Mesothelial cell of epicardium (in vitro differentiated cells): ENCODE results near the gene ZNF345. TPM values are rescaled to one million over a fixed set of nuclear protein-coding genes. Genes with fewer than 3 reads are reported as not detected.

Experiments
- DNase-seq, 2 experiments: peaks; one replicate each; pipeline ENCODE4 v3.0.0; 2021; ENCODE audit warnings: low spot score in 2 of 2; ENCODE audit not compliant: unreplicated experiment in 2 of 2
- H3K27ac Mint-ChIP-seq: 2 replicates; pipeline ENCODE4 v1.8.0; 2021; ENCODE audit warnings: mixed read lengths
- H3K27me3 Mint-ChIP-seq: 2 replicates; pipeline ENCODE4 v1.8.0; 2021; ENCODE audit warnings: low read depth, mixed read lengths
- H3K36me3 Mint-ChIP-seq: 2 replicates; pipeline ENCODE4 v1.8.0; 2021; ENCODE audit warnings: mixed read lengths
- H3K4me1 Mint-ChIP-seq: 2 replicates; pipeline ENCODE4 v1.8.0; 2021; ENCODE audit warnings: mixed read lengths
- H3K4me3 Mint-ChIP-seq: 2 replicates; pipeline ENCODE4 v1.8.0; 2021; ENCODE audit warnings: mild to moderate bottlenecking, moderate library complexity, mixed read lengths
- H3K9me3 Mint-ChIP-seq: 2 replicates; pipeline ENCODE4 v1.8.0; 2021; ENCODE audit warnings: mixed read lengths
- CTCF ChIP-seq: fragments of 200-600 bp; sonication (generic); IDR thresholded peaks from one replicate; pipeline ENCODE4 v1.5.0; 2021; ENCODE audit warnings: antibody characterized with exemption; ENCODE audit not compliant: unreplicated experiment
- total RNA-seq: library from RNA; stranded (reverse); gene quantifications from 3 replicates; pipeline ENCODE4 v1.2.1, GENCODE V29; 2021

The ZNF345 gene
- total RNA-seq, 1 donor from 2014 or later = 15.8 TPM

GRCh38 chr19:36833430-36833829 is 17.2 kb upstream of the ZNF345 start:
- Mint-ChIP-seq H3K27me3 (no peaks in the 10 kb centered on the region), H3K4me1 (no peaks in the 10 kb centered on the region), H3K4me3 (no peak overlapping the region), H3K36me3 (peaks cover 70% of the 10 kb centered on the region), H3K9me3 (peaks cover 57% of the 10 kb centered on the region), H3K27ac (no peak overlapping the region)
- DNase-seq = no peak
- TF ChIP-seq CTCF = no peak

- Mint-ChIP-seq H3K27me3 (no peaks in the 10 kb centered on the region), H3K4me1 (peaks cover 6% of the 10 kb centered on the region), H3K9me3 (peaks cover 29% of the 10 kb centered on the region), H3K4me3 (no peak overlapping the region), H3K36me3 (peaks cover 49% of the 10 kb centered on the region), H3K27ac (no peak overlapping the region)
- DNase-seq = no peak
- no peak for TF ChIP-seq CTCF
Measured at GRCh38 chr19:36837176-36837905, 13.3 kb upstream of the ZNF345 start.

- no peak for TF ChIP-seq CTCF
- Mint-ChIP-seq H3K27ac (no peak within 1 kb of the TSS), H3K27me3 (no peaks in the 10 kb centered on the region), H3K9me3 (peaks cover 24% of the 10 kb centered on the region), H3K4me1 (peaks cover 6% of the 10 kb centered on the region), H3K36me3 (peaks cover 47% of the 10 kb centered on the region), H3K4me3 (no peak within 1 kb of the TSS)
- DNase-seq = peak; percentile 63 to 82
Measured at GRCh38 chr19:36837906-36838783, 12.5 kb upstream of the ZNF345 start, which contains the start of gene ZNF790. Gene ZNF790 (minus strand): TSS chr19:36838387. CDS start chr19:36825619, 12,768 bp downstream.

DNA sequence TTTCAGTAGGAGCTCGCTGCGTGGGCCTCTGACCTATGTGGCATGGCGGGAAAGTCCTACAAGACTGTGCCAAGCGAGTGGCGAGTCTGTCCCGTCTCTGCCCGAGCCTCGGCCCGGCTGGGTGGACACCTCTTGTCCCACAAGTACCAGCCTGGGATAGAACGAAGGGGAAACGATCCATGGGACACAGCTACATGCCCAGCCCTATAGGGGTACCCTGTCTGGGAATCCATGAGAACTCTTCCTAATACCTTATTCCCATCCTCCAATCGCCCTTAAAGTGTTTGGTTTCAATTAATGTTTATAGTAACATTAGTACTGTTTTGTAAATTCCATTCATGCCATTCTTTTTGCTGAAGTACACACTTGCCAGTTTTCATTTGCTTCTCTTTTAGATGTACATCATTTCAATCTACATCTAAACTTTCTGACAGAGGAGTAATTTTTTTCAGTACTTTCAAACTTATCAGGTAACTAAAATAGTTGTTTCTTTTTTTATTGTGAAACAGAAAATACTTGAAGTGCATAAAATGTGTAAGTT is 11.8 kb upstream of the ZNF345 start:
- no peak for DNase-seq
- H3K36me3 Mint-ChIP-seq = peaks cover 44% of the 10 kb centered on the region
- no peak overlapping the region for H3K27ac Mint-ChIP-seq
- peaks cover 6% of the 10 kb centered on the region for H3K4me1 Mint-ChIP-seq
- peaks cover 18% of the 10 kb centered on the region for H3K9me3 Mint-ChIP-seq
- no peaks in the 10 kb centered on the region for H3K27me3 Mint-ChIP-seq
- no peak for TF ChIP-seq CTCF
- H3K4me3 Mint-ChIP-seq = no peak overlapping the region

DNA sequence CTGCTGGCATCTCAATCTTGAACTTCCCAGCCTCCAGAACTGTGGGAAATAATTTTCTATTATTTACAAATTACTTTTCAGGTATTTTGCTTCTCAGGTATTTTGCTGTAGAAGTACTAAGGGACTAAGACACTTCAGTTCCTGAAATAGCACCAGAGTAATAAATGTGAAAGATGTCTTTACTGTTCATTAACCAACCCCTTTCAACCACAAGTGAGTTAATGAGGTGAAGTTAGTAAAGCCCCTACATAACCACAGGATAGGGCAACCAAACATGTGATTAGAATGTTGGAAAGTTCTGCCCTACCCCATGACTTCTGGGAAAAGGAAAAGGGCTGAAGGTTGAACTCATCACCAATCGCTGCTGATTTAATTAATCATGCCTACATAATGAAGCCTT is 2.7 kb upstream of the ZNF345 start:
- Mint-ChIP-seq H3K9me3 (peaks cover 15% of the 10 kb centered on the region), H3K27ac (peak overlapping the region; percentile 93), H3K4me3 (peak overlapping the region; percentile 65), H3K4me1 (peaks cover 3% of the 10 kb centered on the region), H3K36me3 (peaks cover 42% of the 10 kb centered on the region), H3K27me3 (no peaks in the 10 kb centered on the region)
- no peak for DNase-seq
- no peak for TF ChIP-seq CTCF
